Measurements from ENCODE around the gene CCDC167.
A peak's percentile ranks its signal among the peaks of the same experiment; 100 is the strongest.

Gene CCDC167

GRCh38 chr6:37528541-37528940 is 28.8 kb upstream of the CCDC167 start:
- DNase-seq = no peak

- DNase-seq = no peak
These were observed 26.0 kb upstream of the CCDC167 start for GRCh38 chr6:37525460-37526357.

GRCh38 chr6:37524970-37525318 is 25.3 kb upstream of the CCDC167 start:
- DNase-seq = no peak

GRCh38 chr6:37524025-37524969 is 24.6 kb upstream of the CCDC167 start:
- DNase-seq = peak in 1 of 2 experiments; percentile 7

- no peak for DNase-seq
These were observed 23.7 kb upstream of the CCDC167 start for GRCh38 chr6:37523412-37523811.

- no peak for DNase-seq
These were observed 23.1 kb upstream of the CCDC167 start for GRCh38 chr6:37522836-37523235.

GRCh38 chr6:37521674-37522073 is 22.0 kb upstream of the CCDC167 start:
- DNase-seq = no peak

GRCh38 chr6:37520926-37521325 is 21.2 kb upstream of the CCDC167 start:
- DNase-seq = no peak

- DNase-seq = no peak
These were observed 19.8 kb upstream of the CCDC167 start for GRCh38 chr6:37519461-37519860.

GRCh38 chr6:37518116-37518515 is 18.4 kb upstream of the CCDC167 start:
- DNase-seq = no peak

- no peak for DNase-seq
These were observed 17.7 kb upstream of the CCDC167 start for GRCh38 chr6:37517411-37517812.

GRCh38 chr6:37516920-37517405 is 17.3 kb upstream of the CCDC167 start:
- no peak for DNase-seq

GRCh38 chr6:37516076-37516919 is 16.6 kb upstream of the CCDC167 start:
- no peak for DNase-seq

- no peak for DNase-seq
These were observed 16.0 kb upstream of the CCDC167 start for GRCh38 chr6:37515712-37516075.

GRCh38 chr6:37514837-37515236 is 15.1 kb upstream of the CCDC167 start:
- DNase-seq = no peak

GRCh38 chr6:37514321-37514771 is 14.7 kb upstream of the CCDC167 start:
- no peak for DNase-seq

- DNase-seq = no peak
These were observed 13.9 kb upstream of the CCDC167 start for GRCh38 chr6:37513576-37513975.

- no peak for DNase-seq
These were observed 13.5 kb upstream of the CCDC167 start for GRCh38 chr6:37513155-37513554.

GRCh38 chr6:37512400-37513011 is 12.8 kb upstream of the CCDC167 start:
- no peak for DNase-seq

GRCh38 chr6:37511910-37512399 is 12.3 kb upstream of the CCDC167 start:
- DNase-seq = no peak

- DNase-seq = no peak
These were observed 11.5 kb upstream of the CCDC167 start for GRCh38 chr6:37511201-37511600.
